ENCODE data around the gene QDPR. TPM values are rescaled to one million over a fixed set of nuclear protein-coding genes. Genes with fewer than 3 reads are reported as not detected.

QDPR gene
- total and polyA plus RNA-seq, 3 experiments from 2014 or later, result 36.1 to 54.9 (median 50.9) TPM

DNA sequence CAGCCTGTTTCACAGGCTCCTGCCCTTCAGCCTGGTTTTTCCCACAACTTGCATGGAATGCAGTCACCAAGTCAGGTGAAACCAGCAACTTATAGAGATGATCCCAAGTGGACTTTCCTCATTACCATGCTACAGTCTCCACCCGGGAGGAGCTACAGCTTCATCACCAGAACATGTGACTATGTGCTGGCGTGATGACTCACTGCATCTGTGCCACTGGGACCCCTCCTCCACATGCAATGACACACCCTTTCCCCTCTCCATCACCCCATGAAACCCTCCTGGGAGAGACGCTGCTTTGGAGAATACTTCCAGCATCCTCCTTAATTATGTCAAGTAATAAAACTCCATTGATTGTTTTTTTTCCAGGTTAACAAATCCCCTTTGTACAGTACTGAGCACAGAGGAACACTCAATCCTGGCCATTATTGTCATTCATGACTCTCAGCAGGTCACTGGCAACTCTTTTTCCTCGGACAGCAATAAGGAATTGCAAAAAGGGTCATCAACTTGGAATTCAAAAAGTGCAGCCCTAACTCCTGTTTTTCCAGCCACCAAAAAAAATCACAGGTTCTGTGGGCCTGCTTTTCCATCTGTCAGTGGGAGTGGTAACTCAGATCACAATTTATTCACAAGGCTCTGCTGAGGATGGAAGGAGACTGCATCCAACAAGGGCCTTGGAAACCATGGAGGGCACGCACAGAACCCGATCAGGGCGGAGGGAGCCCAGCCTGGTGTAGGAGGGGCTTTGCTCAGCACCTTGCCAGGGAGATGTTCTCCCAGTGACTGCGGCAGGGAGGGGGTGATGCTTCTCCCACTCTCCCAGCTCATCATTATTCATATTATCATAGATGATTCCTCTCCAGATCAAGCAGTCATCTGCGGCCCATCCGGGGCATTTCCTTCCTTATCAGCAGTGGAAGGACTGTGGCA lies 17.4 kb downstream of the QDPR start:
- ChIA-PET POLR2A (no interaction called here), CTCF (no interaction called here)
- no peaks in the 10 kb centered on the region for H3K4me1 ChIP-seq (ENCODE audit: insufficient read depth, low read length)
- H3K4me3 ChIP-seq (ENCODE audit: low read length), result no peak overlapping the region
- no peak overlapping the region for H3K27ac ChIP-seq (ENCODE audit: low read depth, low read length)
- DNase-seq, result no peak
- H3K36me3 ChIP-seq (ENCODE audit: insufficient read depth, low read length), result peaks cover 23% of the 10 kb centered on the region
- Mint-ChIP-seq H3K4me3 (no peak overlapping the region), H3K9me3 (no peaks in the 10 kb centered on the region), H3K27ac (peak overlapping the region in 3 of 8 donors; percentile 6 to 78 (median 75)), H3K36me3 (peaks cover 4 to 89% (median 22%) of the 10 kb centered on the region in 3 donors), H3K27me3 (no peaks in the 10 kb centered on the region), H3K4me1 (peaks cover 3 to 5% (median 5%) of the 10 kb centered on the region in 3 donors)
- no peaks in the 10 kb centered on the region for H3K27me3 ChIP-seq (ENCODE audit: insufficient read depth, low read length, poor library complexity, severe bottlenecking)
- no peaks in the 10 kb centered on the region for H3K9me3 ChIP-seq (ENCODE audit: low read length)

DNA sequence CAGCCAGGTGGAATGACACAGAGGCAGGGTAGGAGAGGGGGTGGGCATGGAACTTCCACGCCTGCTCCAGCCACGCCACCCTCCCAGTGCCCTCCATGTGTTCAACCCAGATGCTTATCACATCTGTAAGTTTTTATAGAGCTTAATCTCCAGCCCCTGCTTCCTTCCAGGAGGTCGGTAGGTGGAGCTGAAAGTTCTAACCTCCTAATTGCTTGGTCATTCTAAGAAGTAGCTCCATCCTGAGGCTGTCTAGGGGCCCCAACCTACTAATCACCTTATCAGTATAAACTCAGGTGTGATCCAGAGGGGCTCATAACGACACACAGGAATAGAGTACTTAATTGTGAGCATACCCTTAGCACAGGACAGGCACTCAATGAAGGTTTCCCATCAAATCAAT lies 18.3 kb downstream of the QDPR start:
- H3K4me3 Mint-ChIP-seq, result no peak overlapping the region
- no peaks in the 10 kb centered on the region for H3K27me3 Mint-ChIP-seq
- Histone ChIP-seq H3K27me3 (ENCODE audit: insufficient read depth, low read length, poor library complexity, severe bottlenecking) (no peaks in the 10 kb centered on the region), H3K4me1 (ENCODE audit: insufficient read depth, low read length) (no peaks in the 10 kb centered on the region), H3K36me3 (ENCODE audit: insufficient read depth, low read length) (peaks cover 23% of the 10 kb centered on the region), H3K4me3 (ENCODE audit: low read length) (no peak overlapping the region), H3K27ac (ENCODE audit: low read depth, low read length) (no peak overlapping the region), H3K9me3 (ENCODE audit: low read length) (no peaks in the 10 kb centered on the region)
- H3K9me3 Mint-ChIP-seq, result no peaks in the 10 kb centered on the region
- no peak for DNase-seq
- peak overlapping the region in 1 of 8 donors; percentile 54 for H3K27ac Mint-ChIP-seq
- POLR2A ChIA-PET, result no interaction called here
- CTCF ChIA-PET, result no interaction called here
- peaks cover 0 to 2% (median 0%) of the 10 kb centered on the region in 3 donors for H3K4me1 Mint-ChIP-seq
- H3K36me3 Mint-ChIP-seq, result peaks cover 0 to 89% (median 23%) of the 10 kb centered on the region in 3 donors

DNA sequence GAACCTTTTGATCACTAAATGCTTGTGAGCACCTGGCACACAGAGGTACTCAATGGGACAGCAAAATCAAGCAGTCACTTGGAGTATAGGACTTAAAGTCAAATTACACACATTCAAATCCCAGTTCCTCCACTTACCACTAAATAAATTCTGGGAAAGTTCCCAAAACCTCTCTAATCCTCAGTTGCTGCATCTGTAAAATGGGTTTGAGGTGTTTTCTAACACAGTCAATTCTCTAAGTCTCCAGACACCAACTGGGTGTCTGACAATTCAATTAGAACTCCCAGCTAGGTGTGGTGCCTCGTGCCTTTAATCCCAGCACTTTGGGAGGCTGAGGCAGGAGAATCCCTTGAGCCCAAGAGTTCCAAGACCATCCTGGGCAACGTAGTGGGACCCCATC lies 19.0 kb downstream of the QDPR start:
- Mint-ChIP-seq H3K36me3 (peaks cover 0 to 87% (median 25%) of the 10 kb centered on the region in 3 donors), H3K27ac (no peak overlapping the region), H3K4me3 (no peak overlapping the region), H3K4me1 (peaks cover 0 to 2% (median 0%) of the 10 kb centered on the region in 3 donors), H3K27me3 (no peaks in the 10 kb centered on the region), H3K9me3 (no peaks in the 10 kb centered on the region)
- ChIA-PET POLR2A (no interaction called here), CTCF (no interaction called here)
- DNase-seq, result no peak
- no peak overlapping the region for H3K4me3 ChIP-seq (ENCODE audit: low read length)
- no peaks in the 10 kb centered on the region for H3K27me3 ChIP-seq (ENCODE audit: insufficient read depth, low read length, poor library complexity, severe bottlenecking)
- no peak overlapping the region for H3K27ac ChIP-seq (ENCODE audit: low read depth, low read length)
- peaks cover 21% of the 10 kb centered on the region for H3K36me3 ChIP-seq (ENCODE audit: insufficient read depth, low read length)
- H3K9me3 ChIP-seq (ENCODE audit: low read length), result no peaks in the 10 kb centered on the region
- no peaks in the 10 kb centered on the region for H3K4me1 ChIP-seq (ENCODE audit: insufficient read depth, low read length)

DNA sequence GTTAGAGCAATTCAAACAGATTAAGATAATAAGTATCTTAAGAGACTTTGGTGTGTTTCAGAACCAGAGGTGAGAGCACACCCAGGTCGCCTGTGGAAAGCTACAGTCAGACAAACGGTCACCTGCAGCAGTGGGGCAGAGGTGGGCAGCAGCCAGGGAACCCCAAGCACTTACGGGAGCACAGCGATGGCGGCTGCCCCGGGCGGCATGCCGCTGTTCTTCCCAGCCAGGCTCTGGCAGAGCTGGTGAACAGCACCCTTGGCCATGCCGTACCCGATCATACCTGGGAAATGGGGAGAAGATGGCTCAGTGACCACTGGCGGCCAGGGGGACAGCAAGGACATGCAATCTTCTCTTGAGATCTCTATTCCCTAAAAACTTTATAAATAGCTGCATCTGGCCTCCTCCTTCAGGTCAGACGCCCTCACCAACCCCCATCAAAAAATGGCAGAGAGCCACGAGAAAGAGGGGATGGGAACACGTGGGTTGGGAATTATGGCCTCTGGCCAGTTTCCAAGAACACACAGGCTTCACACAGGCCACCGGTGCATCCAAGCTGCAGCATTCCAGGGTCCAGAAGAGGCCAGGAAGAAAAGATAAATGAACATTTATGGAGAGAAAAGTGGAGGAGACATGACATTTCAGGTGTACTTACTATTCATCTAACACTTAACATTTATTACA lies 19.7 kb downstream of the QDPR start:
- Histone ChIP-seq H3K27ac (ENCODE audit: low read depth, low read length) (no peak overlapping the region), H3K36me3 (ENCODE audit: insufficient read depth, low read length) (peaks cover 21% of the 10 kb centered on the region), H3K27me3 (ENCODE audit: insufficient read depth, low read length, poor library complexity, severe bottlenecking) (no peaks in the 10 kb centered on the region), H3K4me1 (ENCODE audit: insufficient read depth, low read length) (no peaks in the 10 kb centered on the region), H3K4me3 (ENCODE audit: low read length) (no peak overlapping the region), H3K9me3 (ENCODE audit: low read length) (no peaks in the 10 kb centered on the region)
- H3K27ac Mint-ChIP-seq, result no peak overlapping the region
- POLR2A ChIA-PET, result no interaction called here
- CTCF ChIA-PET, result no interaction called here
- peaks cover 0 to 2% (median 0%) of the 10 kb centered on the region in 3 donors for H3K4me1 Mint-ChIP-seq
- H3K27me3 Mint-ChIP-seq, result no peaks in the 10 kb centered on the region
- no peak for DNase-seq
- no peak overlapping the region for H3K4me3 Mint-ChIP-seq
- H3K36me3 Mint-ChIP-seq, result peaks cover 0 to 85% (median 24%) of the 10 kb centered on the region in 3 donors
- no peaks in the 10 kb centered on the region for H3K9me3 Mint-ChIP-seq

DNA sequence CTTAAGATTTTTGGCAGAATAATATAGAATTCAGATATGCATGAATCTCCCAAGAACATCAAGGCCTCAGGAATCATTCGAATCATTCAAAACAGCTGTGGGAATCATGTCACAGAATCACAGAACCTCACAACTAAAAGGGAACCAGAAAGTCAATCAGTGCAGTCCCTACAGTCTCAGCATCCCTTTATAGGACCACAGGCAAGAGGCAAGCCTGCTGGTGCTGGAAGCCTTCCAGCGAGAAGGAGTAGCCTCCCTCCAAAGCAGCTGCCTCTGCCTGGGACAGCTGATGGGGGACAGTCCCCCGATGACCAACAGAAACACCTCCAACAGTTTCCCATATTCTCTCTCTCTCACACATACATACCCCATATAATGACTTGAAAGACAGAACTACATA lies 20.7 kb downstream of the QDPR start:
- Histone ChIP-seq H3K27me3 (ENCODE audit: insufficient read depth, low read length, poor library complexity, severe bottlenecking) (no peaks in the 10 kb centered on the region), H3K4me1 (ENCODE audit: insufficient read depth, low read length) (no peaks in the 10 kb centered on the region), H3K27ac (ENCODE audit: low read depth, low read length) (no peak overlapping the region), H3K4me3 (ENCODE audit: low read length) (no peak overlapping the region), H3K9me3 (ENCODE audit: low read length) (no peaks in the 10 kb centered on the region), H3K36me3 (ENCODE audit: insufficient read depth, low read length) (peaks cover 28% of the 10 kb centered on the region)
- Mint-ChIP-seq H3K9me3 (no peaks in the 10 kb centered on the region), H3K27ac (peak overlapping the region in 1 of 8 donors; percentile 25), H3K4me1 (peaks cover 0 to 2% (median 0%) of the 10 kb centered on the region in 3 donors), H3K36me3 (peaks cover 5 to 86% (median 29%) of the 10 kb centered on the region in 3 donors), H3K27me3 (no peaks in the 10 kb centered on the region), H3K4me3 (no peak overlapping the region)
- ChIA-PET CTCF (no interaction called here), POLR2A (no interaction called here)
- no peak for DNase-seq

- Mint-ChIP-seq H3K4me3 (no peak overlapping the region), H3K9me3 (no peaks in the 10 kb centered on the region), H3K4me1 (peaks cover 0 to 2% (median 0%) of the 10 kb centered on the region in 3 donors), H3K27me3 (no peaks in the 10 kb centered on the region), H3K36me3 (peaks cover 5 to 85% (median 29%) of the 10 kb centered on the region in 3 donors), H3K27ac (peak overlapping the region in 2 of 8 donors; percentile 23 to 83)
- CTCF ChIA-PET, result interaction anchor here (1.0 kb wide), 1 partner anchor 9 kb away, joined by 3 read pairs; no protein-coding TSS in a partner anchor
- POLR2A ChIA-PET, result no interaction called here
- Histone ChIP-seq H3K36me3 (ENCODE audit: insufficient read depth, low read length) (peaks cover 28% of the 10 kb centered on the region), H3K4me3 (ENCODE audit: low read length) (no peak overlapping the region), H3K4me1 (ENCODE audit: insufficient read depth, low read length) (no peaks in the 10 kb centered on the region), H3K27me3 (ENCODE audit: insufficient read depth, low read length, poor library complexity, severe bottlenecking) (no peaks in the 10 kb centered on the region), H3K27ac (ENCODE audit: low read depth, low read length) (no peak overlapping the region), H3K9me3 (ENCODE audit: low read length) (no peaks in the 10 kb centered on the region)
- no peak for DNase-seq
These were observed 21.3 kb downstream of the QDPR start for GRCh38 chr4:17490575-17491059.

GRCh38 chr4:17489721-17490120 lies 22.2 kb downstream of the QDPR start:
- ChIA-PET CTCF (interaction anchor here (1.0 kb wide), 1 partner anchor 10 kb away, joined by 3 read pairs; no protein-coding TSS in a partner anchor), POLR2A (no interaction called here)
- Mint-ChIP-seq H3K9me3 (no peaks in the 10 kb centered on the region), H3K36me3 (peaks cover 12 to 85% (median 33%) of the 10 kb centered on the region in 3 donors), H3K4me3 (no peak overlapping the region), H3K4me1 (peaks cover 0 to 2% (median 0%) of the 10 kb centered on the region in 3 donors), H3K27me3 (no peaks in the 10 kb centered on the region), H3K27ac (no peak overlapping the region)
- Histone ChIP-seq H3K27ac (ENCODE audit: low read depth, low read length) (no peak overlapping the region), H3K9me3 (ENCODE audit: low read length) (no peaks in the 10 kb centered on the region), H3K4me3 (ENCODE audit: low read length) (no peak overlapping the region), H3K27me3 (ENCODE audit: insufficient read depth, low read length, poor library complexity, severe bottlenecking) (no peaks in the 10 kb centered on the region), H3K4me1 (ENCODE audit: insufficient read depth, low read length) (no peaks in the 10 kb centered on the region), H3K36me3 (ENCODE audit: insufficient read depth, low read length) (peaks cover 28% of the 10 kb centered on the region)
- DNase-seq, result no peak

DNA sequence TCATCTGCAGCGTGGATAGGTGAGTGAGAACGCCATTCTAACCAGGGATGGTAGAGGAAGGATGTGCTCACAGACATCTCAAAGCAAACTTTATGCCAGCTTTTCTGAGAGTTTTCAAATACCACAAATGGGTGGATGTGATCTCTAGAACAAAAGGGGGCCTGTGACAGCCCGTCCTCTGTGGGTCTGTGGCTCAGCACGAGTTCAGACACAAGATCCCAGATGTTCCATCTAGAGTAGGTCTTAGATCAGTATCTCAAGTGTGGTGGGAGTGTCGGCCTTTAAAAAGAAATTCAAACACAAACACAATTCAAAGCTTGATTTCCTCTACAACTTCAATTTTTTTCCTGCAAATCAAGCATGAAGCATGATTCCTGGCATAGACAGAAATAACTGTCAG lies 22.8 kb downstream of the QDPR start:
- H3K4me1 ChIP-seq (ENCODE audit: insufficient read depth, low read length), result no peaks in the 10 kb centered on the region
- no peaks in the 10 kb centered on the region for H3K9me3 ChIP-seq (ENCODE audit: low read length)
- peaks cover 28% of the 10 kb centered on the region for H3K36me3 ChIP-seq (ENCODE audit: insufficient read depth, low read length)
- POLR2A ChIA-PET, result no interaction called here
- H3K4me3 ChIP-seq (ENCODE audit: low read length), result no peak overlapping the region
- H3K36me3 Mint-ChIP-seq, result peaks cover 12 to 82% (median 30%) of the 10 kb centered on the region in 3 donors
- H3K4me3 Mint-ChIP-seq, result no peak overlapping the region
- H3K27ac Mint-ChIP-seq, result peak overlapping the region in 1 of 8 donors; percentile 52
- H3K27me3 Mint-ChIP-seq, result no peaks in the 10 kb centered on the region
- DNase-seq, result no peak
- H3K27me3 ChIP-seq (ENCODE audit: insufficient read depth, low read length, poor library complexity, severe bottlenecking), result no peaks in the 10 kb centered on the region
- no peaks in the 10 kb centered on the region for H3K9me3 Mint-ChIP-seq
- CTCF ChIA-PET, result no interaction called here
- H3K4me1 Mint-ChIP-seq, result no peaks in the 10 kb centered on the region
- no peak overlapping the region for H3K27ac ChIP-seq (ENCODE audit: low read depth, low read length)
